Upper lobe of left lung (tissue), 6 donors: ENCODE data around the gene OR6C76. TPM values are rescaled to one million over a fixed set of nuclear protein-coding genes. Genes with fewer than 3 reads are reported as not detected.
"Not testable (repeated sequence)": the region's sequence is repeated elsewhere in the genome, so short reads cannot be mapped to it uniquely, and the experiment has no call there.

ENCODE experiments used
- ATAC-seq, 2 donors: fragments of 200-7000 bp; cut with Tn5 transposase; one replicate each; pipeline ENCODE4 v1.9.1; 2022; ENCODE audit warnings: mild to moderate bottlenecking in 2 of 2, moderate library complexity in 2 of 2; ENCODE audit not compliant: low FRiP score in 2 of 2
- DNase-seq, 2 donors: peaks; one replicate each; pipeline ENCODE4 v3.0.0-alpha.2; 2019 to 2020
- H3K27ac ChIP-seq, 4 donors: fragments of 200-600 bp; sonication (generic); one replicate each; pipeline ENCODE4 v1.5.1; 2016 to 2019
- H3K27me3 ChIP-seq, 4 donors: fragments of 200-600 bp; sonication (generic); one replicate each; pipeline ENCODE4 v1.5.1; 2017 to 2019
- H3K36me3 ChIP-seq, 4 donors: fragments of 200-600 bp; sonication (generic); one replicate each; pipeline ENCODE4 v1.5.1; 2016 to 2019
- H3K4me1 ChIP-seq, 4 donors: fragments of 200-600 bp; sonication (generic); one replicate each; pipeline ENCODE4 v1.5.1; 2018 to 2019
- H3K4me3 ChIP-seq, 4 donors: fragments of 200-600 bp; sonication (generic); one replicate each; pipeline ENCODE4 v1.5.1; 2017 to 2019; ENCODE audit warnings: mild to moderate bottlenecking in 2 of 4, moderate library complexity in 1 of 4
- H3K9me3 ChIP-seq, 4 donors: fragments of 200-600 bp; sonication (generic); one replicate each; pipeline ENCODE4 v1.5.1; 2018 to 2019
- CTCF ChIP-seq, 6 experiments: fragments of 450-650 bp in 4 of 6; fragments of 200-600 bp in 2 of 6; sonication (generic) in 2 of 6; IDR thresholded peaks; one replicate each; pipeline ENCODE4 v1.5.1; 2016 to 2019; ENCODE audit warnings: antibody characterized with exemption in 6 of 6
- EP300 ChIP-seq, 4 donors: sonication (generic); formaldehyde crosslinking; IDR thresholded peaks; one replicate each; pipeline ENCODE4 v1.5.1; 2017; ENCODE audit warnings: antibody characterized with exemption in 4 of 4, control low read depth in 2 of 4
- POLR2A ChIP-seq, 4 donors: fragments of 450-650 bp; IDR thresholded peaks; one replicate each; pipeline ENCODE4 v1.5.1; 2016 to 2017; ENCODE audit warnings: antibody characterized with exemption in 4 of 4, mild to moderate bottlenecking in 2 of 4
- POLR2AphosphoS5 ChIP-seq, 2 donors: sonication (generic); formaldehyde crosslinking; IDR thresholded peaks; one replicate each; pipeline ENCODE4 v1.5.1; 2017; ENCODE audit warnings: antibody characterized with exemption in 2 of 2
- WGBS, 2 donors: methylation state at CpG; one replicate each; pipeline ENCODE4 v1.1.5; 2017 to 2018; 5-methylcytosine and 5-hydroxymethylcytosine counted together
- total RNA-seq, 6 donors: library from RNA; depleted of rRNA in 4 of 6; stranded (reverse); fragments of >200 nt in 4 of 6; gene quantifications; one replicate each; pipeline versions ENCODE4 v1.1.0 to v1.2.1, GENCODE V29; 2016 to 2021
- donor health status: DM: no; HTN: no; CAD: no; lungs with moderate emphysema.
- donor health status: DM: no; HTN: yes; CAD: no; lungs with severe emphysema.

The OR6C76 gene
- total RNA-seq, 6 donors from 2014 or later = not detected

GRCh38 chr12:55420307-55420962 is 5.6 kb upstream of the OR6C76 start:
- no peaks in the 10 kb centered on the region for H3K9me3 ChIP-seq
- TF ChIP-seq POLR2AphosphoS5 (IDR thresholded peaks at IDR 0.05) = no peak
- TF ChIP-seq POLR2A (IDR thresholded peaks at IDR 0.05) = no peak
- TF ChIP-seq EP300 (IDR thresholded peaks at IDR 0.05) = no peak
- TF ChIP-seq CTCF (IDR thresholded peaks at IDR 0.05) = no peak
- no peaks in the 10 kb centered on the region for H3K27me3 ChIP-seq
- H3K4me1 ChIP-seq = no peaks in the 10 kb centered on the region
- no peaks in the 10 kb centered on the region for H3K36me3 ChIP-seq
- DNase-seq (no peak), ATAC-seq (no peak)
- WGBS, 2 donors = 86 to 90% methylated on average over 2 of the region's 2 CpGs
- no peak overlapping the region for H3K27ac ChIP-seq
- no peak overlapping the region for H3K4me3 ChIP-seq

GRCh38 chr12:55428331-55429243 is 2.5 kb downstream of the OR6C76 start:
- no peak overlapping the region for H3K4me3 ChIP-seq
- no peaks in the 10 kb centered on the region for H3K9me3 ChIP-seq
- no peak for DNase-seq
- WGBS, 2 donors = 32 to 58% methylated on average over 1 of the region's 1 CpG
- no peaks in the 10 kb centered on the region for H3K27me3 ChIP-seq
- H3K4me1 ChIP-seq = no peaks in the 10 kb centered on the region
- ATAC-seq = no peak
- TF ChIP-seq CTCF (IDR thresholded peaks at IDR 0.05) = no peak
- TF ChIP-seq EP300 (IDR thresholded peaks at IDR 0.05) = no peak
- TF ChIP-seq POLR2AphosphoS5 (IDR thresholded peaks at IDR 0.05) = no peak
- TF ChIP-seq POLR2A (IDR thresholded peaks at IDR 0.05) = no peak
- no peak overlapping the region for H3K27ac ChIP-seq
- no peaks in the 10 kb centered on the region for H3K36me3 ChIP-seq

- H3K4me3 ChIP-seq, ATAC-seq, H3K4me1 ChIP-seq, H3K27ac ChIP-seq, H3K36me3 ChIP-seq, DNase-seq, H3K9me3 ChIP-seq, H3K27me3 ChIP-seq: not testable (repeated sequence)
- WGBS, 2 donors = 84 to 85% methylated on average over 5 of the region's 5 CpGs
These were observed 15.2 kb downstream of the OR6C76 start for GRCh38 chr12:55441233-55441632.

GRCh38 chr12:55443776-55444175 is 17.7 kb downstream of the OR6C76 start, which contains the start of gene OR6C2:
TSS of gene OR6C2 (plus strand) at chr12:55444076. CDS start at chr12:55452214, 8,138 bp downstream.
- TF ChIP-seq POLR2AphosphoS5 (IDR thresholded peaks at IDR 0.05) (no peak), POLR2A (IDR thresholded peaks at IDR 0.05) (no peak), EP300 (IDR thresholded peaks at IDR 0.05) (no peak), CTCF (IDR thresholded peaks at IDR 0.05) (no peak)
- ATAC-seq = no peak
- 34 to 46% methylated on average over 2 of the region's 2 CpGs for WGBS, 2 donors
- Histone ChIP-seq H3K9me3 (peaks cover 0 to 6% (median 2%) of the 10 kb centered on the region in 4 donors), H3K36me3 (no peaks in the 10 kb centered on the region), H3K4me1 (peaks cover 0 to 5% (median 0%) of the 10 kb centered on the region in 4 donors), H3K4me3 (no peak within 1 kb of the TSS), H3K27ac (no peak within 1 kb of the TSS), H3K27me3 (no peaks in the 10 kb centered on the region)
- no peak for DNase-seq

- peaks cover 0 to 5% (median 0%) of the 10 kb centered on the region in 4 donors for H3K4me1 ChIP-seq
- H3K9me3 ChIP-seq = peaks cover 0 to 6% (median 2%) of the 10 kb centered on the region in 4 donors
- no peaks in the 10 kb centered on the region for H3K36me3 ChIP-seq
- no peak overlapping the region for H3K4me3 ChIP-seq
- H3K27ac ChIP-seq = no peak overlapping the region
- H3K27me3 ChIP-seq = no peaks in the 10 kb centered on the region
- no peak for DNase-seq
- ATAC-seq = no peak
- 93 to 100% methylated on average over 1 of the region's 1 CpG for WGBS, 2 donors
- TF ChIP-seq EP300 (IDR thresholded peaks at IDR 0.05) (no peak), POLR2AphosphoS5 (IDR thresholded peaks at IDR 0.05) (no peak), CTCF (IDR thresholded peaks at IDR 0.05) (no peak), POLR2A (IDR thresholded peaks at IDR 0.05) (no peak)
These were observed 19.3 kb downstream of the OR6C76 start for GRCh38 chr12:55445357-55445756.
